GM21423 (cell line): ENCODE data around the gene GRK3.
"Not testable (repeated sequence)": the region's sequence is repeated elsewhere in the genome, so short reads cannot be mapped to it uniquely, and the experiment has no call there.

Experiments
- ATAC-seq: cut with Tn5 transposase; IDR thresholded peaks from one replicate; pipeline ENCODE4 v1.9.1; 2021; ENCODE audit warnings: mild to moderate bottlenecking, moderate library complexity; ENCODE audit not compliant: unreplicated experiment

Gene GRK3

GRCh38 chr22:25564320-25564978 lies at the start of gene GRK3:
Gene GRK3 (plus strand): TSS chr22:25564675. CDS start chr22:25565041, 366 bp downstream.
- peak; percentile 40 for ATAC-seq

DNA sequence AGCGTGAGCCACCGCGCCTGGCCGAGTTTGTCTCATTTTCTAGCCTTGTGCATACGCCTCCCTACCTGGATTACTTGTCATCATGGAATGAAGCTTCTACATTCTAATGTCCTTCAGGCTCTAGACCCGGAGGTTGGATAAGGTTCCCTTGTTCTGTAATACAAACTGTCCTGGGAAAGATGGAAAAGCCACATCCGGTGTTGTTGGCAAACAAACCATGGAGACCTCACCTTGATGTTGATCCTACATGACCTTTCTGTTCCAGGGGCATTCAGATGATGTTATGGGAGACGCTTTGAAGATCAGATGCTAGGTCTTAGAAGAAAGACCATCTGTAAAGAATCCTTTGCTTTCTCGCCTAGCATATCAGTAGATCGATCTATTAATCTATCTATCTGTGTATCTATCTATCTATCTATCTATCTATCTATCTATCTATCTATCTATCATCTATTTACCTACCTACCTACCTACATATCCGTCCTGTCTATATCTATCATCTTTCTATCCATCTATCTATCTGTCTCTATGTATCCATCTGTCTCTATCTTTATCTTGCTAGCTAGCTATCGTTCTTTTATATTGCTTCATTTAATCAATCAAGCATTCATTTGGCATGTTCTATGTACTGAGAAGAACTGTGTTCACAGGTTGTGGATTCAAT lies 46.3 kb upstream of the GRK3 start:
- ATAC-seq: no peak

GRCh38 chr22:25525376-25525775 lies 39.1 kb upstream of the GRK3 start:
- no peak for ATAC-seq

DNA sequence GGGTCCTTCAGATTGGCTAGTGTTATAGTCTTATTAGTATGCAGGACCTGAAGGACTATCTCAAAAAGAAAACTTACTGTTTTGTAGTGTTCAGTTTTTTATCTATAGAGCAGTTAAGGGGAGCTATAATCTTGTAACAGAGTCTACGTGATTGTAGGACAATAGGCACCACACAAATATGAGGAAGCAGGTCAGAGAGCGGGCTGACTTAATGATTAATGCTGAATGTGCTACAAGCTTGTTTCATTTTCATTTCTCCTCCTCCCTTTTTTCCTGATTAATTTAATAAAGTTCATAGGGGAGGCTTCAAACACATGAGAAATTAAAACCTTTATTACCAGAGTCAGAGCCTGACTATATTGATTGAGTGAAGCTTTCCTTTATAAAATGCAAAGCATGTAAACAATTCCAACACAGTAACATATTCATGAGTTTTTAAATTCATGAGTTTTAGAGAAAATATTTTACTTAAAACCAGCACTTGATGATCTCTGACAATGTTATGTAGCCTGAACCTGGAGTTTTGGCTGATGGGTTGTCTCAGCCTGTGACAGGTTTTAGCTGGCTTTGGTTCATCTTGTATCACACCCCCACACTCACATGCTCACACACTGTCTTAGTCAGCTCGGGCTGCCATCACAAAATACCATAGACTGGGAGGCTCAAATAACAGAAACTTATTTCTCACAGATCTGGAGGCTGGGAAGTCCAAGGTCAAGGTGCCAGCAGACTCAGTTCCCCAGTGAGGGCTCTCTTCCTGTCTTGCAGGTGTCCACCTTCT lies 38.5 kb upstream of the GRK3 start:
- ATAC-seq: not testable (repeated sequence)

DNA sequence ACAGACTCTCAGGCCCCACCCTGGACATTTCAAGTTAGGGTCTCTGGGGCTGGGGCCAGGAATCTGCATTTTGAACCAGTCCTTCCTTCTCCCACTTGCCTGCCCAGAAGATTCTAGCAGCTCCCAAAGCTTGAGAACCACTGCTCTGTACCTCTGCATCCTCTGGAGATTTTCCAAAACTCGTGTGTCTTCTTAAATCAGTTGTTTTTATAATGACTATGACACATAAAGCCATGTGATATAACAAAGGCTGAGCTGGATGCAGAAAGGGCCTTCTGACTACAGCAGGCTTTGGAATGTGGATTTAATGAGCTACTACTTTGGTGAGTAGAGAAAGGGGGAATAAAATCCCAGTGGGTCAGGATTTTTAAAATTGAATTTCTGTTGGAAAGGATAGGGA lies 37.5 kb upstream of the GRK3 start:
- not testable (repeated sequence) for ATAC-seq

- not testable (repeated sequence) for ATAC-seq
These were observed 36.4 kb upstream of the GRK3 start for GRCh38 chr22:25528068-25528467.

DNA sequence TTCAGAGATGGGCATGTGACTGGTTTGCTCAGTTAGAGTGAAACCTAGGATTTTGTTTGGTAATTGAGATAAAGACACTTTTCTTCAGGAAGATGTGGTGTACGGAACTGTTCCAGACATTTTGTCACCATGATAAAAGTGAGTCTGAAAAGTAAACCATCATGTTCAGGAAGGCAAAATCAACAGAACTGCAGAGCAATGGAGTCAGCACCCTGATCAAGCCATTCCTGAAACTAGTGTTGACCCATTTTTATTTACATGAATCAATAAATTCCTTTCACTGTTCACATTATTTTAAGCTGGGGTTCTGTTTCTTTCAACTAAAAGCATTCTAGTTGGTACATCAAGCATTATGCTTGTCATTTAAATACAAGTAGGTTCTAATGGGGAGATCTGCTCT lies 35.4 kb upstream of the GRK3 start:
- ATAC-seq: not testable (repeated sequence)

DNA sequence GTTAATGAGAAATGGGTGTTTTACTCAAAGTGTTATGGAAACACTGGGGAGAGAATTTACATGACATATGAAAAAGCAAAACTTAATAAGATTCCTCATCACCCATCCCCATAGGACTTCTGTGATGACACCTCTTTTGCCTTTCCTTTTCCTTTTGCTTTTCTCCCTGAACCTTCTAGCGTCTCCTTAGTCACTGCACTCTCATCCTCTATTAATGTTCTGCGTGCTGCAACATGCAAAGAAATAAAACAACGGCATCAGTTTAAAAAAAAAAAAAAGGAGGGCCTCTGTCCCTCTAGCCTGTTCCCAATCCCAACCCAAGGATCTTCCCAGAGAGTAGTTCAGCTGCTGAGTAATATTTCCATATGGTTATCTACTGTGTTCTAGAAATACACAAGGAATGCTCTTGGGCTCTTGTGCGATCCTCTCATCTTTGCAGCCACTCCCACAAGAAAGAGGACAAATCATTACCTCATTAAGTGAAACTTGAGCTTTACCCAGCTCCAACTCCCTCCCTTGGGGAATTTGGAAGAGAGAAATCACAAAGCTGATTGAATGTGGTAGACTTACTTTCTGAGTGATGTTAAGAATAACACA lies 34.8 kb upstream of the GRK3 start:
- not testable (repeated sequence) for ATAC-seq

DNA sequence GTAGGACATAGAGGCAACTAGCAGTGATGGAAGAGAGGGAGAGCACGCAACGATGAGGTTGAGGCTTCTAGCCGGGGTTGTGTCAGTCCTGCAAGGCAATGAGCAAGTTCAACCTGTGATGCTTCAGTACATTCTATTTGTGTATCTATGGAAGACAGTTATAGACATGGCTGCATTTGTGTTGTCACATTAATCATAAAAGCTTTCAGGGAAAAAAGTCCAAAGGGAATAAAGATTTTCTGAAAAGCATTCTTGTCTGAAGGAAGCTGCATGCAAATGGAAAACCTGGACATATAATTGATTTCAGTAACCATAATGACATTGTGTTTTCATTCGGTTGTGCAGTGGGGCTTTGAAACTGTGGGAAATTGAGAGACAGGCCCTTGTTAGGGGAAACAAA lies 32.8 kb upstream of the GRK3 start:
- not testable (repeated sequence) for ATAC-seq

DNA sequence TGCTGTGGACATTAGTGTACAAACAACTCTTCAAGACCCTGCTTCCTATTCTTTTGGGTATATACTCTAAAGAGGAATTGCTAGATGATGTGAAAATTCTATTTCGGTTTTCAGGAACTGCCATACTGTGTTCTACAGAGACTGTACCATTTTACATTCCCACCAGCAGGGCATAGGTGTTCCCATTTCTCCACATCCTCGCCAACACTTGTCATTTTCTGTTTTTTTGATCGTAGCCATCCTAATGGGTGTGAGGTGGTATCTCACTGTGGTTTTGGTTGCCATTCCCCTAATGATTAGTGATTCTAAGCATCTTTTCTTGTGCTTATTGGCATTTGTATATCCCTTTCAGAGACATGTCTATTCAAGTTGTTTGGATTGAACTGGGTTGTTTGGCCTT lies 29.8 kb upstream of the GRK3 start:
- no peak for ATAC-seq

DNA sequence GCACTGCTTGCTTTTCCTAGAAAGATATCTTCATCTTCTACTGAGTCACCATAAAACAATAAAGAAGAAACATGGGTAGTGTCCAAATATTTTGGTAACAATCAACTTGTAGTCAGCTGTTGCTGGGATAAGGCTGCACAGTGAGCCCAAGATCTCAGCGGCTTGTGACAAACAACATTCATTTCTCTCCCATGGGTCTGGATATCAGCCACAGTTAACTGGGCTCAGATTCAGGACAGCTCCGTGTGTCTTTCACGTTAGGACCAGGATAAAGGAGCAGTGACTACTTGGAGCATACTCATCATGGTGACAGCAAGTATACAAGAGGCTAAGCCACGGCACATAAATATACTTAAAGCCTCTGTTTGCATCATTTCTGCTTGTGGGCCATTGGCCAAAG lies 27.9 kb upstream of the GRK3 start:
- ATAC-seq: no peak

DNA sequence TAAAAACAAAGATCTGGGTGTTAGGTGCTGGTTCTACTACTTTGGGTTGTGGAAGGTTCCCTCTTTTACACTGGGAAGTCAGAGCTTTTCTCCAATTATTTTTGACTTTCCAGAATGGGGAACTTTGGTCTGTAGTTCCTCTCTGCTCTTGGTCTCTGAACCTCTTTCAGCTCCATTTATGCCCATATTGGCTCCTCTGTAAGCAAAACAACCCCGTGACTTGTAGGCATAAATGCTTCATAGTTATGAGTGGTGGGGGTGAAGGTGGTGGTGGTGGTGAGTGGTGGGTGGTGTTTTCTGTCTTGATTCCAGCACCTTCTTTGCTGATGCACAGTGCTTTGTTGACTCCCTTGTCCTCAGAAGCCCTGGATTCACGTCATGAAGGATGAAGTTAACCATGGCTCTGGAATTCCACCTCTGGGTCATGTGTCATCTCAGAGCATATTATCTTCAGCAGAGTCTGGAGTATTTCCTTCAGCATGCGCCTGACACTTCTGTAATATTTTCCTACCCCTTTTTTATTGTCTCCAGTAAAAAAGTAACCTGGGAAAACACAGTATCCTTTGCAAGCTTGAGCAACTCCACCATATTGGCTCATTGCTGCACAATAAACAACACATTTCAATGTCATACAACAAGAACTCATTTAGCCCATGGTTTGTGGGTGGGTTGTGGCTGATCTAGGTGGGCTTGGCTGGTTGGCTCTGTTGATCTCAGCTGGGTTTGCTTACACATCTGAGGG lies 24.1 kb upstream of the GRK3 start:
- no peak for ATAC-seq

DNA sequence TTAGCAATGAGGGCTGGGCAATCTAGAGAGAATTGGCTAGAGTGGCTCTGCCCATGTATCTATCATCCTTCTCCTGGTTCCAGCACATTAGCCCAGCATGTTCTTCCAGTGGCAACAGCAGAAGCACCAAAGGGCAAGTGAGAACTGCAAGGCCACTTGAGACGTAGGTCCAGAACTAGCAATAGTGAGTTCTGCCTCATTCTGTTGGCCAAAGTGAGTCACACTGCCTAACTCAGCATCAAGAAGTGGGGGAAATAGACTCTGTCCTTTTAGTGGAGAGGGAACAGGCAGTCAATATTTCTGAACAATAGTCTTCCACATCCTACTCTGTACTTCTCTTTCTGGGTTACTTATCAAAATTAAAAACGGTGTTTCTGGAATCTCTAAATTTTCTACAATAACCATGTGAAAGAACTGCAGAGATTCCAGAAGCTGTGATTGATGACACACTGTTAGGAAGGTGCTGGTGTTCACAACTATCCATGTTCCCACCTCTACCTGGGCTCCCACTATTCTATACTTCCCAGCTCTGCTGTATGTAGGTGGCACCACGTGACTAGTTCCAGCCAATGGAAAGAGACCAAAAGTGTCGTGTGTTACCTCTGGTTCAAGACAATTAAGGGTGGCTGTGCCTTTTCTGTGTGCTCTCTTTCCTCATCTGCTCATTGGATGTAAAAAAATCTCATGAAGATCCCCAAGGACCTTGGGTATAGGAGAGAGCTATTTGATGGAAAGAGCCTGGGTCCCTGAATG lies 23.4 kb upstream of the GRK3 start:
- ATAC-seq: no peak

DNA sequence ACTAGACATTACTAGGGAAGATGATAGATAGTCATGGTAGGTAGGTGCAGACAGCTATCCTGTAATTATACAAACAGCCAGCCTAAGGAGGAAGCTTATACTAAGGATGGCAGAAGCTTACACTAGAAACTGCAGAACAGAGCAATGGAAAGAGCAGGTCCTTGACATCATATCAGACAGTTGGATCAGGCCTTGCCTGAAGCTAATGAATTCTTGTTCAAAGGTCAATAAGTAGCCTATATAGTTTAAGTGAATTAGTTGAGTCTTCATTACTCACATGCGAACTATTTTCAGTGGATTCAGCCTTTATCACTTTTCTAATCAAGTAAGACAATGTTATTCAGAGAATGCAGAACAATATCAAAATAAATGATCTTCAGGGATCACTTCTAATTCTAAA lies 22.3 kb upstream of the GRK3 start:
- ATAC-seq: no peak

- ATAC-seq: no peak
These were observed 21.6 kb upstream of the GRK3 start for GRCh38 chr22:25542720-25543402.

- no peak for ATAC-seq
These were observed 19.3 kb upstream of the GRK3 start for GRCh38 chr22:25545146-25545545.

DNA sequence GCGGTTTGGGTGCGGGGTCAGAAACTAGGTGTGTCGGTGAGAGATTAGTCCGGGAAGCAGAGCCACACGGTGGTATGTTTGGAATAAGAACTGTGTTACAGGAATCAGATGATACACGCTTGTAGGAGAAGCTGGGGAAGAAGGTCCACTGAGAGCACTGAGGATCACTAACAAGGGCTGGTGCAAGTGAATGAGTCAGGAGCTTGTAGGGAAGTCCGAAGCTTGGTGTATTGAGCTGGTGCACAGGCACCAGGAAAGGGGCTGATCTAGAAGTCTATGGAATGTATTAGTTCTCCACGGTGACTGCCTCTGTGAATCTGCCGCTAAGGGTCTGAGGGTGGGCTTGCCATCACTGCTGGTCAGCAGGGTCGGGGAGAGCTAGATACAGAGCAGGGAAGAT lies 18.8 kb upstream of the GRK3 start:
- ATAC-seq: no peak

GRCh38 chr22:25546242-25546641 lies 18.2 kb upstream of the GRK3 start:
- ATAC-seq: no peak

DNA sequence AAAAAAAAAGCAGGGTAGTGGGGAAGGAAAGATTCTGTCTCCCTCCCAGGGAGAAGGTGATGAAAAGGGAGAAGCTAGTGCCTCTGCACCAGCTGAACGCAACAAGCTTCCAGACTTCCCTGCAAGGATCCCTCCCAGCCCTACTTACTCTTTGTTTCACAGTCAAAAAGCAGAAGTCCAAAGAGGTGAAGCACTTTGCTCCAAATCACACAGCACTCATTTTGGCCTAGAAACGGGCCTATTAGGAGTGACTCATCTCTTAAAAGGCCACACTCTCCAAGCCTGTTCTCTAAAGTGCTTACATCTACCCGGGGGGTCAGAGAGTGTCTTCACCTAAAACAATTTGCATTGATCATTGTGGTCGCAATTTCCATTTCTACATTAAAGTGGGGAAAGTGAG lies 17.7 kb upstream of the GRK3 start:
- ATAC-seq: no peak
